HAP-1 (cell line): Measurements from ENCODE around the gene ATG4D.
"Not testable (repeated sequence)": the region's sequence is repeated elsewhere in the genome, so short reads cannot be mapped to it uniquely, and the experiment has no call there.

Experiments used
- DNase-seq, 2 experiments: peaks; one replicate each; pipeline ENCODE4 v3.0.0-alpha.2; 2016 to 2020; ENCODE audit warnings: low spot score in 2 of 2
- H3K27me3 ChIP-seq: fragments of 250-450 bp; sonication (Bioruptor Pico); 2 replicates; pipeline ENCODE4 v1.5.1; 2020; ENCODE audit warnings: low read depth, mild to moderate bottlenecking, moderate library complexity
- H3K36me3 ChIP-seq: fragments of 250-450 bp; sonication (Bioruptor Pico); replicated peaks from 2 replicates; pipeline ENCODE4 v1.5.1; 2020; ENCODE audit warnings: mild to moderate bottlenecking
- H3K4me1 ChIP-seq: fragments of 250-450 bp; sonication (Bioruptor Pico); 2 replicates; pipeline ENCODE4 v1.5.1; 2020; ENCODE audit warnings: mild to moderate bottlenecking
- H3K4me3 ChIP-seq: fragments of 250-450 bp; sonication (Bioruptor Pico); 2 replicates; pipeline ENCODE4 v1.5.1; 2020; ENCODE audit warnings: mild to moderate bottlenecking, moderate library complexity
- H3K9me3 ChIP-seq: fragments of 250-450 bp; sonication (Bioruptor Pico); 2 replicates; pipeline ENCODE4 v1.5.1; 2020; ENCODE audit warnings: mild to moderate bottlenecking, moderate library complexity
- in situ Hi-C: fragments of 300-500 bp; cut with MboI; formaldehyde crosslinking; loops from 3 replicates; pipeline ENCODE4 v1.14.3; 2020; ENCODE audit warnings: low sequenced_read_pairs, inconsistent platforms, mixed read lengths

The ATG4D gene

DNA sequence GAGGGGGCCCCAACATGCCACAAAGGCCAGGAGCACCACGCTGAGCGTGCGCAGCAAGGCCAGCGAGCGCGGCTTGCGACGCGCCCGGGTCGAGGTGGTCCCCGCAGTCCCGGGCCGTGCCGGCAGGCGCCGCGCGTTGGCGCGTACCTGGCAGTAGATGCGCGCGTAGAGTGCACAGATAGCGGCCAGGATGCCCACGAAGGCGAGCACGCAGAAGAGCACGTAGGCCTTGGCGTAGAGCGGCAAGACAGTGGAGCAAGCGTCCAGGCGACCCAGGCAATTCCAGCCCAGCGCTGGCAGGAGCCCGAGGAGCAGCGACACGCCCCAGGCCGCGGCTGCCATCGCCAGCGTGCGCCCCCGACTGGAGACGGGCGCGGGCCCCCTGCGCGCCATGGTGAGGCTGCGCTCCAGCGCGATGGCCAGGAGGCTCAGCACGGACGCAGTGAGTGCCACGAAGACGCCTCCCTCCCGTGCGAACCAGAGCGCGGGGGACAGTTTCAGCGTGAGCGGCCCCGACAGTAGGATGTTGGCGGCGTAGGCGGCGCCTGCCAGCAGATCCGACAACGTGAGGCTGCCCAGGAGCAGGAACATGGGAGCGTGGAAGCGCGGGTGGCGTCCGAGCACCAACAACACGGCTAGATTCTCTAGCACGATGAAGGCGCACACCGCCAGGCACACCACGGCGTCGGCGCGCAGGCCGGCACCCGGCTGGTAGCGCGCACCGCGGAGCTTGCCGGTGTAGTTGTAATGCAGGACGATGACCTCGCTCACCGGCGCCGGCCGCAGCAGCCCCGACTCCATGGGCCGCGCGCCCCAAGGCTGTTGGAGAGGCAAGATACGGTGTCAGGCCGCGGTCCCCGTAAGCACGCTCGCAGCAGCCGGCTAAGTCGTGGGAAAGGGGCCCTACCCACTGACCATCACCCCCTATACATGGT lies 29.2 kb upstream of the ATG4D start:
- no peaks in the 10 kb centered on the region; the same call in 1 of the 2 replicates for H3K27me3 ChIP-seq
- no peak overlapping the region for H3K4me3 ChIP-seq
- peaks cover 9% of the 10 kb centered on the region for H3K4me1 ChIP-seq
- in situ Hi-C loops = no loop called here
- no peak for DNase-seq
- no peaks in the 10 kb centered on the region for H3K36me3 ChIP-seq
- no peaks in the 10 kb centered on the region for H3K9me3 ChIP-seq

DNA sequence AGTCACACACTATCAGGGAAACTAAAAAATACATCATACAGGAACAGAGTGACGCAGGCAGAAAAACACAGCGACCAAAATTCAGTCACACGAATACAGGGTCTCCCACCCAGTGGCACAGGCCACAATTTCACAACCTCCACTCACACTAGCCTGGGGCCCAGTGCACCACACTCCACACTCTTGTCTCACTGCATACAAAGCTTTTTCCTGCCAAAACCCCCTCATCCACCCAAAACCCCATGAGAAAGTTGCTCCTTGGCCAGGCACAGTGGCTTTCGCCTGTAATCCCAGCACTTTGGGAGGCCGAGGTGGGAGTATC lies 27.7 kb upstream of the ATG4D start:
- H3K4me1 ChIP-seq = peaks cover 5% of the 10 kb centered on the region
- in situ Hi-C loops = no loop called here
- H3K27me3 ChIP-seq = no peaks in the 10 kb centered on the region; the same call in 1 of the 2 replicates
- no peak overlapping the region for H3K4me3 ChIP-seq
- no peak for DNase-seq
- no peaks in the 10 kb centered on the region for H3K36me3 ChIP-seq
- H3K9me3 ChIP-seq = no peaks in the 10 kb centered on the region

- H3K9me3 ChIP-seq = no peaks in the 10 kb centered on the region
- in situ Hi-C loops = no loop called here
- peaks cover 5% of the 10 kb centered on the region for H3K4me1 ChIP-seq
- no peaks in the 10 kb centered on the region; the same call in 1 of the 2 replicates for H3K27me3 ChIP-seq
- H3K4me3 ChIP-seq = peak overlapping the region; percentile 54
- no peaks in the 10 kb centered on the region for H3K36me3 ChIP-seq
- DNase-seq = peak in 1 of 2 experiments; percentile 29
These were observed 26.9 kb upstream of the ATG4D start for GRCh38 chr19:10516671-10517286.

- in situ Hi-C loops = no loop called here
- peak in 1 of 2 experiments; percentile 77 for DNase-seq
- H3K4me3 ChIP-seq = peak within 1 kb of the TSS; percentile 54
- H3K4me1 ChIP-seq = peaks cover 5% of the 10 kb centered on the region
- no peaks in the 10 kb centered on the region; the same call in 1 of the 2 replicates for H3K27me3 ChIP-seq
- H3K9me3 ChIP-seq = no peaks in the 10 kb centered on the region
- no peaks in the 10 kb centered on the region for H3K36me3 ChIP-seq
These were observed 26.3 kb upstream of the ATG4D start, which contains the start of gene S1PR5 for GRCh38 chr19:10517361-10517759. S1PR5 (minus strand) TSS chr19:10517447; CDS start chr19:10515011, 2,436 bp downstream.

DNA sequence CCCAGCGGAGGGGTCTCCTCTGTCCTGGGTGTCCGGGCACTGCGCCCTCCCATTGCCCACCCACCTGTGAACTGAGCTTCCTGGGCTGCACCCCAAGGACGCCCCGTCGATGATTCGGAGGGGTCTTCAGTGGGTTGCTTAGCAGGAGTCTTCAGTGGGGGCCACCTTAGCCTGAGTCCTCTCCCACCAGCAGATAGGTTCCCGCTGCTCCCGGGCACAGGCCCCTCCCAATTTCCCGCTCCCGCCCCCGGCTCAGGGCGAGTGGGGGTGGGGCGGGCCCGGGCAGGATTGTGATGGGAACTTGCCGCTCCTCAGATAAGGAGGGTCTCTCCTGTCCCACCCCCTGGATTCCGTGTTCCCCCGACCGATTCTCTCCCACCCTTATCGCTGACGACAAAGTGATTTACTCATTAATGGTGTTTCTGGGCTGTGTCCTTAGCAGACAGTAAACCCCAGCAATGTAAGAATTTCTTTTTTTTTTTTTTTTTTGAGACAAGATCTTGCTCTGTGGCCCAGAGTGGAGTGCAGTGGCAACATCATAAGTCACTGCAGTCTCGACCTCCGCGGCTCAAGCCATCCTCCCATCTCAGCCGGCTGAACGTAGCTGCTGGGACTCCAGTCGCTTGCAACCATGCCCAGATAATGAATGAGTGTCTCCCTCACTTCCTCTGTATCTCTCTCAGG lies 25.8 kb upstream of the ATG4D start:
- H3K4me3 ChIP-seq = peak overlapping the region; percentile 54
- in situ Hi-C loops = no loop called here
- H3K27me3 ChIP-seq = no peaks in the 10 kb centered on the region; the same call in 1 of the 2 replicates
- H3K9me3 ChIP-seq = no peaks in the 10 kb centered on the region
- no peaks in the 10 kb centered on the region for H3K36me3 ChIP-seq
- peaks cover 5% of the 10 kb centered on the region for H3K4me1 ChIP-seq
- DNase-seq = peak; percentile 59 to 81

DNA sequence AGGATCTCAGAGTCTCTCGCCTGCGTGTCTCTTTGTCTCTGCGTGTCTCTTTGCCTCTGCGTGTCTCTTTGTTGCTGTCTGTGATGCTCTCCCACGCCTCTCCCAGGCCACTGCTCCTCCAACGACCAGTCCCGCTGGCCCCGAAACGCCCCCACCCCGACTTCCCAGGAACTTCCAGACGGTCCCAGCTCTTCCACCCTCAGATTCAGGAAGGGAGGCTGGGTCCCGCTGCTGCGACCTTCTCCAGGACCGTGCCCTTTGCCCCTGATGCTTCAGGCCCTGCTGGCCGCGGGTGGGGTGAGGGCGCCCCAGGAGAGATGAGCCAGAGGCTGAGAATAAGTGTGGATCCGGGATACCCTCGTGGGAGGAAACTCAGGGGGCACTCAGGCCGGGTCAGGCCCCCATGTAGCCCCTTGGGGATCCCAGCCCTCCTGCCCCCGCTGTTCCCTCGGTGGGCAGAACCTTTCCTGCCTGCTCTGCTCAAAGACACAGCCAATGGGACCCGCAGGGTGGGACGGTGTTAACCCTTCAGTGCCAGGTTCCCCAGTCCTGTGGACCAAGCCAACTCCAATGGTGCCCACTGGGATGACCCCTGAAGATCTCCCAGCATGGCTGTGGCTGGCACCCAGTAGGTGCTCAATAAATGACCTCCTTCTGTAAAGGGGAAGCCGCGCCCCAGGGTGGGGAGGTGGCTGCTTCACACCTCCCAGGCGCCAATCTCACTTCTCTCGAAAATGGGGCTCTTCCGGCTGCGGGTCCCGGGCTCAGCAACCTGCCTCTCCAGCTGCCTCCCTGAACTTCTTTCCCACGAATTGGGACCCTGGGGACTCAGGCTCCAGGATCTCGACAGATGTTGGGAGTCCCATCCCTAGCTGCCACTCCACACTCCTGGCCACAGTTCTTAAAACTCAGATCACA lies 25.0 kb upstream of the ATG4D start:
- in situ Hi-C loops = no loop called here
- DNase-seq = no peak
- H3K27me3 ChIP-seq = no peaks in the 10 kb centered on the region; the same call in 1 of the 2 replicates

DNA sequence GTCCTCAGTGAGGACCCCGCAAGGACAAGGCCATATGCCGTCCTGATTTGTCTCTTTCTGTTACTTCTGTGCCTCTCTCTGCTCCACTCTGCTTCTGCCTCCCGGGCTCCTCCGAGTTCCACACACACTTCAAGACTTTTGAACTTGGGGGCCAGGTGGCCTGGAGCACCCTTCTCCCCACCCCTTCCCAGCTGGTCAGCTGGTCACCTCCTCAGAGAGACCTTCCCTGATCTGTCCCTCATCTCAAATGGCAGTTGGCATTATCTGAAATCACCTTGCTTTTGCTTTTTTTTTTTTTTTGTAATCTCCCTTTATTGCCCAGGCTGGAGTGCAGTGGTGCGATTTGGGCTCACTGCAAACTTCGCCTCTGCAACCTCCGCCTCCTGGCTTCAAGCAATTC lies 24.3 kb upstream of the ATG4D start:
- in situ Hi-C loops = no loop called here
- H3K4me1 ChIP-seq = peaks cover 5% of the 10 kb centered on the region

More for the DNA sequence above, 25.0 kb upstream of the ATG4D start:
- no peaks in the 10 kb centered on the region for H3K9me3 ChIP-seq
- H3K36me3 ChIP-seq = no peaks in the 10 kb centered on the region
- H3K4me3 ChIP-seq = no peak overlapping the region
- peaks cover 5% of the 10 kb centered on the region for H3K4me1 ChIP-seq

GRCh38 chr19:10520652-10521318 lies 22.9 kb upstream of the ATG4D start:
- Histone ChIP-seq H3K4me1 (peaks cover 5% of the 10 kb centered on the region), H3K27me3 (no peaks in the 10 kb centered on the region; the same call in 1 of the 2 replicates), H3K9me3 (no peaks in the 10 kb centered on the region), H3K4me3 (no peak overlapping the region), H3K36me3 (no peaks in the 10 kb centered on the region)
- DNase-seq = no peak
- in situ Hi-C loops = no loop called here

More for the DNA sequence above, 24.3 kb upstream of the ATG4D start:
- no peak for DNase-seq
- no peaks in the 10 kb centered on the region for H3K36me3 ChIP-seq
- H3K9me3 ChIP-seq = no peaks in the 10 kb centered on the region
- no peak overlapping the region for H3K4me3 ChIP-seq
- H3K27me3 ChIP-seq = no peaks in the 10 kb centered on the region; the same call in 1 of the 2 replicates

DNA sequence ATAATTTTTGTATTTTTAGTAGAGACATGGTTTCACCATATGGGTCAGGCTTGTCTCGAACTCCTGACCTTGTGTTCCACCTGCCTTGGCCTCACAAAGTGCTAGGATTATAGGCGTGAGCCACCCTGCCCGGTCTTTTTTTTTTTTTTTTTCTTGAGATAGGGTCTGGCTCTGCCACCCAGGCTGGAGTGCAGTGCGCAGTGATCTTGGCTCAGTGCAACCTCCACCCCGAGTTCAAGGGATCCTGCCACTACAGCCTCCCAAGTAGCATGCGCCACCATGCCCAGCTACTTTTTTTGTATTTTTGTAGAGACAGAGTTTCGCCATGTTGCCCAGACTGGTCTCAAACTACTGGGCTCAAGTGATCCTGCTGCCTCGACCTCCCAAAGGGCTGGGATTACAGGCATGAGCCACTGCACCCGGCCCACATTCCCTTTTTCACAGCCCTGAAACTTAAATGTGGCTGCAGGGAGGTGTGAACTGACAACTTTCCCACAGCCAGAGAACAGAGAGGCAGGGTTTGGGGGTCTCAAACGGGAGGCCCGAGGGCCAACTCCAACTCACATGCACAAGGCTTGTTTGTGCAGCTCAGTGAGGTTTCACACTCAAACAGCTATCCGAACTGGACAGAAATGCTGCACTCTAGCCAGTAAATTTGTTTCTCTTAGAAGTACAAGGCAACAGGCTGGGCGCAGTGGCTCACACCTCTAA lies 22.1 kb upstream of the ATG4D start:
- Histone ChIP-seq H3K4me1 (peaks cover 5% of the 10 kb centered on the region), H3K4me3 (no peak overlapping the region), H3K9me3 (no peaks in the 10 kb centered on the region), H3K27me3 (no peaks in the 10 kb centered on the region; the same call in 1 of the 2 replicates), H3K36me3 (no peaks in the 10 kb centered on the region)
- DNase-seq = no peak
- in situ Hi-C loops = no loop called here

DNA sequence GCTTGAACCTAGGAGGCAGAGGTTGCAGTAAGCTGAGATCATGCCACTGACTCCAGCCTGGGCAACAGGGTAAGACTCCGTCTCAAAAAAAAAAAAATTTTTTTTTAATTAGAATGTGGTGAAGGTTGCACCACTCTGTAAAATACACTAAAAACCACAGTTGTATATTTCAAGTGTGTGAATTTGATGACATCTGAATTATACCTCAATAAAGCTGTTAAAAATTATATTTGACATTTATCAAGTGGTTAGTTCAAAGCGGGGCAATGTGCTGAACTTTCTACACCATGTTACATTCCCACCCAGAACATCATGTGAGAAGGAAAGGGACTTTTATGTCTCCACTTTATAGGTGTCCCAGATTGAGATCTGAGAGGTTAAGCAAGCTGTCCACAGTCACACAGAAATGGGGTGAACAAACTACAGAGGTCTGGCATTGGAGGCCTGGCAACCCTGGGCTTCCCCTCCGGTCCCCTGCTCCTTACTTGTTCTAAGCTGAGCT lies 20.5 kb upstream of the ATG4D start:
- Histone ChIP-seq H3K4me1 (peaks cover under 1% of the 10 kb centered on the region), H3K9me3 (no peaks in the 10 kb centered on the region), H3K36me3 (no peaks in the 10 kb centered on the region), H3K4me3 (no peak overlapping the region), H3K27me3 (no peaks in the 10 kb centered on the region; the same call in 1 of the 2 replicates)
- DNase-seq = no peak
- in situ Hi-C loops = no loop called here

GRCh38 chr19:10525636-10526035 lies 18.1 kb upstream of the ATG4D start:
- H3K4me3 ChIP-seq = no peak overlapping the region
- H3K36me3 ChIP-seq = no peaks in the 10 kb centered on the region
- H3K4me1 ChIP-seq = no peaks in the 10 kb centered on the region
- no peaks in the 10 kb centered on the region for H3K27me3 ChIP-seq
- no peak for DNase-seq
- no peaks in the 10 kb centered on the region for H3K9me3 ChIP-seq
- in situ Hi-C loops = no loop called here

- H3K36me3 ChIP-seq, H3K27me3 ChIP-seq, H3K9me3 ChIP-seq, in situ Hi-C loops, H3K4me3 ChIP-seq, H3K4me1 ChIP-seq, DNase-seq: not testable (repeated sequence)
These were observed 16.8 kb upstream of the ATG4D start for GRCh38 chr19:10526887-10527286.
